SU-DHL-6 (cell line): ENCODE data around the gene ZCWPW2.

Experiments
- EZH2phosphoT487 ChIP-seq: fragments of 200-600 bp; sonication (generic), shearing (Covaris generic); conservative IDR thresholded peaks from 2 replicates; pipeline ENCODE4 v1.6.1; 2018; ENCODE audit warnings: mild to moderate bottlenecking, antibody characterized with exemption, low read length, moderate library complexity, mixed read lengths
- TF ChIP-seq, protein P1 (sequence below): fragments of 200-600 bp; sonication (generic); IDR thresholded peaks from one replicate; pipeline ENCODE4 v1.5.1; 2017; ENCODE audit warnings: antibody characterized with exemption, mild to moderate bottlenecking, low read length, moderate library complexity; ENCODE audit not compliant: insufficient read depth, poor library complexity, severe bottlenecking

DNA sequence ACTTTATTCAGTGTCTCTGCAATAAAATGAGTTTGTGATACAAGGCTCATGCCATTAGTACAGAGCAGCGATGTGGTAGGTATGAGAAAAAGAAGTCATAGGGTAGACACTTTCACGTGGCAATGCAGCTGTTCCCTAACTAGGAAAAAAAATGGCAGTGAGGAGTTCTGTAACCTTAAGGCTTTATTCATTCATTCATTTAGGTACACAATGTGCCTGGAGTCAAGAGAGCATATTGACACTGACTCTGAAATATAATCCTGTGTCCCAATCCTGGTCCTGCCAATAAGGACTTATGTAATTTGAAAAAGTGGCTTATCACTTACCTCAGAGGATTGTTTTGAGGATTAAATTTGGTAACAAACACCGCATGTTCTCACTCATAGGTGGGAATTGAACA lies 173.1 kb downstream of the ZCWPW2 start:
- no peak for TF ChIP-seq EZH2phosphoT487
- TF ChIP-seq, protein P1, sequence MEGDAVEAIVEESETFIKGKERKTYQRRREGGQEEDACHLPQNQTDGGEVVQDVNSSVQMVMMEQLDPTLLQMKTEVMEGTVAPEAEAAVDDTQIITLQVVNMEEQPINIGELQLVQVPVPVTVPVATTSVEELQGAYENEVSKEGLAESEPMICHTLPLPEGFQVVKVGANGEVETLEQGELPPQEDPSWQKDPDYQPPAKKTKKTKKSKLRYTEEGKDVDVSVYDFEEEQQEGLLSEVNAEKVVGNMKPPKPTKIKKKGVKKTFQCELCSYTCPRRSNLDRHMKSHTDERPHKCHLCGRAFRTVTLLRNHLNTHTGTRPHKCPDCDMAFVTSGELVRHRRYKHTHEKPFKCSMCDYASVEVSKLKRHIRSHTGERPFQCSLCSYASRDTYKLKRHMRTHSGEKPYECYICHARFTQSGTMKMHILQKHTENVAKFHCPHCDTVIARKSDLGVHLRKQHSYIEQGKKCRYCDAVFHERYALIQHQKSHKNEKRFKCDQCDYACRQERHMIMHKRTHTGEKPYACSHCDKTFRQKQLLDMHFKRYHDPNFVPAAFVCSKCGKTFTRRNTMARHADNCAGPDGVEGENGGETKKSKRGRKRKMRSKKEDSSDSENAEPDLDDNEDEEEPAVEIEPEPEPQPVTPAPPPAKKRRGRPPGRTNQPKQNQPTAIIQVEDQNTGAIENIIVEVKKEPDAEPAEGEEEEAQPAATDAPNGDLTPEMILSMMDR = no peak
